ENCODE results near the gene GFI1B.

DNA sequence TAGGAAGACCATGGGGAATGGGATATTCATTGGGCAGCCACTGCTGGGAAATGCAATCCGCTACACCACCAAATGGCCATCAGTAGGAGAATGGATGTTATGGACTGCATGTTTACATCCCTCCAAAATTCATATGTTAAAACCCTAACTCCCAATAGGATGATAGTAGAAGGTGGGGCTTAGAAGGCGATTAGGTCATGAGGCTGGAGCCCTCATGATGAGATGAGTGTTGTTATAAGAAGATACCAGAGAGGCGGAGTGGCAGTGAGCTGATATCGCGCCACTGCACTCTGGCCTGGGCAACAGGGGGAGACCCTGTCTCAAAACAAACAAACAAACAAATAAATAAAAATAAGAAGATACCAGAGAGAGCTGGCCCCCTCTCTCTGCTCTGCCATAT, 36.2 kb downstream of the GFI1B start:
- TF ChIP-seq EP300 (IDR thresholded peaks at IDR 0.05): no peak
- TF ChIP-seq, protein P1, sequence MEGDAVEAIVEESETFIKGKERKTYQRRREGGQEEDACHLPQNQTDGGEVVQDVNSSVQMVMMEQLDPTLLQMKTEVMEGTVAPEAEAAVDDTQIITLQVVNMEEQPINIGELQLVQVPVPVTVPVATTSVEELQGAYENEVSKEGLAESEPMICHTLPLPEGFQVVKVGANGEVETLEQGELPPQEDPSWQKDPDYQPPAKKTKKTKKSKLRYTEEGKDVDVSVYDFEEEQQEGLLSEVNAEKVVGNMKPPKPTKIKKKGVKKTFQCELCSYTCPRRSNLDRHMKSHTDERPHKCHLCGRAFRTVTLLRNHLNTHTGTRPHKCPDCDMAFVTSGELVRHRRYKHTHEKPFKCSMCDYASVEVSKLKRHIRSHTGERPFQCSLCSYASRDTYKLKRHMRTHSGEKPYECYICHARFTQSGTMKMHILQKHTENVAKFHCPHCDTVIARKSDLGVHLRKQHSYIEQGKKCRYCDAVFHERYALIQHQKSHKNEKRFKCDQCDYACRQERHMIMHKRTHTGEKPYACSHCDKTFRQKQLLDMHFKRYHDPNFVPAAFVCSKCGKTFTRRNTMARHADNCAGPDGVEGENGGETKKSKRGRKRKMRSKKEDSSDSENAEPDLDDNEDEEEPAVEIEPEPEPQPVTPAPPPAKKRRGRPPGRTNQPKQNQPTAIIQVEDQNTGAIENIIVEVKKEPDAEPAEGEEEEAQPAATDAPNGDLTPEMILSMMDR (IDR thresholded peaks at IDR 0.05): no peak
